ENCODE data around the gene MRPL28. TPM values are rescaled to one million over a fixed set of nuclear protein-coding genes. Genes with fewer than 3 reads are reported as not detected.
A peak's percentile ranks its signal among the peaks of the same experiment; 100 is the strongest.

Gene MRPL28
- total RNA-seq, 6 donors from 2014 or later, result 48.8 to 83.9 (median 58.4) TPM

GRCh38 chr16:381789-382717 lies 11.7 kb upstream of the MRPL28 start, which contains the start of gene PGAP6:
TSS of gene PGAP6 (minus strand) at chr16:381978. CDS start at chr16:381821, 157 bp downstream.
- ATAC-seq (ENCODE audit: low FRiP score in 2 of 2) (peak; percentile 70 to 85), DNase-seq (peak; percentile 76 to 94)
- Histone ChIP-seq H3K27ac (peak within 1 kb of the TSS; percentile 82 to 95 (median 86)), H3K4me1 (peaks cover 28 to 48% (median 43%) of the 10 kb centered on the region in 4 donors), H3K9me3 (no peaks in the 10 kb centered on the region), H3K36me3 (peaks cover 0 to 9% (median 6%) of the 10 kb centered on the region in 4 donors), H3K27me3 (no peaks in the 10 kb centered on the region), H3K4me3 (peak within 1 kb of the TSS; percentile 92 to 100 (median 98))
- TF ChIP-seq CTCF (IDR thresholded peaks at IDR 0.05) (no peak), EP300 (IDR thresholded peaks at IDR 0.05) (no peak), POLR2A (IDR thresholded peaks at IDR 0.05) (peak in 3 of 4 donors; percentile 10 to 71 (median 25)), POLR2AphosphoS5 (IDR thresholded peaks at IDR 0.05) (peak in 1 of 2 donors; percentile 41)
- 0% methylated on average over 6 to 36 of the region's 123 CpGs for WGBS, 2 donors

GRCh38 chr16:381012-381788 lies 10.9 kb upstream of the MRPL28 start:
- peak; percentile 1 to 56 for ATAC-seq (ENCODE audit: low FRiP score in 2 of 2)
- H3K27ac ChIP-seq, result peak overlapping the region; percentile 82 to 95 (median 85)
- WGBS, 2 donors, result 0 to 6% methylated on average over 4 to 25 of the region's 73 CpGs
- H3K4me1 ChIP-seq, result peaks cover 28 to 48% (median 43%) of the 10 kb centered on the region in 4 donors
- DNase-seq, result peak in 1 of 2 donors; percentile 90
- no peaks in the 10 kb centered on the region for H3K9me3 ChIP-seq
- H3K4me3 ChIP-seq, result peak overlapping the region; percentile 92 to 100 (median 98)
- TF ChIP-seq POLR2AphosphoS5 (IDR thresholded peaks at IDR 0.05) (no peak), CTCF (IDR thresholded peaks at IDR 0.05) (peak in 2 of 6 experiments; percentile 6 to 7)
- no peaks in the 10 kb centered on the region for H3K27me3 ChIP-seq
- H3K36me3 ChIP-seq, result peaks cover 0 to 17% (median 15%) of the 10 kb centered on the region in 4 donors

- no peaks in the 10 kb centered on the region for H3K9me3 ChIP-seq
Measured at GRCh38 chr16:380762-381011, 10.3 kb upstream of the MRPL28 start.

More at GRCh38 chr16:380762-381011, 10.3 kb upstream of the MRPL28 start:
- Histone ChIP-seq H3K36me3 (peaks cover 0 to 22% (median 20%) of the 10 kb centered on the region in 4 donors), H3K27ac (peak overlapping the region; percentile 82 to 95 (median 85)), H3K4me3 (peak overlapping the region; percentile 92 to 100 (median 98)), H3K27me3 (no peaks in the 10 kb centered on the region), H3K4me1 (peaks cover 28 to 48% (median 43%) of the 10 kb centered on the region in 4 donors)
- WGBS, 2 donors, result 0% methylated on average over 2 to 7 of the region's 12 CpGs
- TF ChIP-seq CTCF (IDR thresholded peaks at IDR 0.05) (no peak), POLR2A (IDR thresholded peaks at IDR 0.05) (no peak), POLR2AphosphoS5 (IDR thresholded peaks at IDR 0.05) (no peak), EP300 (IDR thresholded peaks at IDR 0.05) (no peak)
- ATAC-seq (ENCODE audit: low FRiP score in 2 of 2) (peak in 1 of 2 donors; percentile 30), DNase-seq (peak in 1 of 2 donors; percentile 65)
